ENCODE data around the gene YTHDC2.

The YTHDC2 gene

GRCh38 chr5:113520429-113520828 is 6.9 kb downstream of the YTHDC2 start:
- Histone ChIP-seq H3K4me3 (ENCODE audit: low read length) (no peak overlapping the region), H3K4me1 (ENCODE audit: insufficient read depth, low read length) (0 out of 2 replicates have a peak, but pooled peaks cover 3% of the 10 kb centered on the region)

GRCh38 chr5:113520899-113521298 is 7.4 kb downstream of the YTHDC2 start:
- peaks cover 37% of the 10 kb centered on the region for H3K36me3 ChIP-seq (ENCODE audit: insufficient read depth, low read length)
- H3K9ac ChIP-seq (ENCODE audit: low read depth, low read length), result no peak overlapping the region

More at GRCh38 chr5:113520429-113520828, 6.9 kb downstream of the YTHDC2 start:
- no peaks in the 10 kb centered on the region for H3K27me3 ChIP-seq (ENCODE audit: insufficient read depth, low read length)
- H3K9ac ChIP-seq (ENCODE audit: low read depth, low read length), result no peak overlapping the region
- no peak overlapping the region for H3K27ac ChIP-seq (ENCODE audit: low read depth, low read length)
- peaks cover 41% of the 10 kb centered on the region for H3K36me3 ChIP-seq (ENCODE audit: insufficient read depth, low read length)
- no peaks in the 10 kb centered on the region for H3K9me3 ChIP-seq (ENCODE audit: insufficient read depth, low read depth, low read length)

GRCh38 chr5:113523168-113523567 is 9.7 kb downstream of the YTHDC2 start:
- Histone ChIP-seq H3K36me3 (ENCODE audit: insufficient read depth, low read length) (peaks cover 22% of the 10 kb centered on the region), H3K9me3 (ENCODE audit: insufficient read depth, low read depth, low read length) (no peaks in the 10 kb centered on the region), H3K9ac (ENCODE audit: low read depth, low read length) (no peak overlapping the region), H3K4me1 (ENCODE audit: insufficient read depth, low read length) (peaks cover 15% of the 10 kb centered on the region; the same call in 1 of the 2 replicates), H3K27ac (ENCODE audit: low read depth, low read length) (no peak overlapping the region), H3K27me3 (ENCODE audit: insufficient read depth, low read length) (no peaks in the 10 kb centered on the region), H3K4me3 (ENCODE audit: low read length) (no peak overlapping the region)
- 92% methylated on average over 1 of the region's 2 CpGs for WGBS

More at GRCh38 chr5:113520899-113521298, 7.4 kb downstream of the YTHDC2 start:
- H3K27me3 ChIP-seq (ENCODE audit: insufficient read depth, low read length), result no peaks in the 10 kb centered on the region
- H3K4me1 ChIP-seq (ENCODE audit: insufficient read depth, low read length), result peaks cover 4% of the 10 kb centered on the region; the same call in 1 of the 2 replicates
- no peak overlapping the region for H3K27ac ChIP-seq (ENCODE audit: low read depth, low read length)
- no peak overlapping the region for H3K4me3 ChIP-seq (ENCODE audit: low read length)
- no peaks in the 10 kb centered on the region for H3K9me3 ChIP-seq (ENCODE audit: insufficient read depth, low read depth, low read length)

- no peak overlapping the region for H3K4me3 ChIP-seq (ENCODE audit: low read length)
- WGBS, result 83% methylated on average over 2 of the region's 2 CpGs
Observed at GRCh38 chr5:113524927-113525326, 11.4 kb downstream of the YTHDC2 start.

GRCh38 chr5:113526421-113526820 is 12.9 kb downstream of the YTHDC2 start:
- WGBS, result 68% methylated on average over 4 of the region's 4 CpGs
- Histone ChIP-seq H3K27ac (ENCODE audit: low read depth, low read length) (no peak overlapping the region), H3K9ac (ENCODE audit: low read depth, low read length) (no peak overlapping the region), H3K36me3 (ENCODE audit: insufficient read depth, low read length) (peaks cover 23% of the 10 kb centered on the region), H3K4me3 (ENCODE audit: low read length) (no peak overlapping the region), H3K4me1 (ENCODE audit: insufficient read depth, low read length) (peaks cover 15% of the 10 kb centered on the region; the same call in 1 of the 2 replicates), H3K27me3 (ENCODE audit: insufficient read depth, low read length) (no peaks in the 10 kb centered on the region), H3K9me3 (ENCODE audit: insufficient read depth, low read depth, low read length) (peaks cover 8% of the 10 kb centered on the region; the same call in 1 of the 2 replicates)

More at GRCh38 chr5:113524927-113525326, 11.4 kb downstream of the YTHDC2 start:
- Histone ChIP-seq H3K9ac (ENCODE audit: low read depth, low read length) (no peak overlapping the region), H3K27me3 (ENCODE audit: insufficient read depth, low read length) (no peaks in the 10 kb centered on the region), H3K27ac (ENCODE audit: low read depth, low read length) (no peak overlapping the region), H3K4me1 (ENCODE audit: insufficient read depth, low read length) (peaks cover 15% of the 10 kb centered on the region; the same call in 1 of the 2 replicates), H3K9me3 (ENCODE audit: insufficient read depth, low read depth, low read length) (no peaks in the 10 kb centered on the region), H3K36me3 (ENCODE audit: insufficient read depth, low read length) (peaks cover 21% of the 10 kb centered on the region)

- Histone ChIP-seq H3K4me1 (ENCODE audit: insufficient read depth, low read length) (peaks cover 15% of the 10 kb centered on the region; the same call in 1 of the 2 replicates), H3K36me3 (ENCODE audit: insufficient read depth, low read length) (peaks cover 30% of the 10 kb centered on the region)
- WGBS, result 91% methylated on average over 5 of the region's 5 CpGs
Observed at GRCh38 chr5:113527746-113528145, 14.3 kb downstream of the YTHDC2 start.

GRCh38 chr5:113531481-113532159 is 18.1 kb downstream of the YTHDC2 start:
- Histone ChIP-seq H3K36me3 (ENCODE audit: insufficient read depth, low read length) (peaks cover 60% of the 10 kb centered on the region), H3K4me3 (ENCODE audit: low read length) (no peak overlapping the region), H3K9ac (ENCODE audit: low read depth, low read length) (no peak overlapping the region), H3K9me3 (ENCODE audit: insufficient read depth, low read depth, low read length) (peaks cover 15% of the 10 kb centered on the region; the same call in 1 of the 2 replicates), H3K4me1 (ENCODE audit: insufficient read depth, low read length) (peaks cover 4% of the 10 kb centered on the region; the same call in 1 of the 2 replicates), H3K27me3 (ENCODE audit: insufficient read depth, low read length) (no peaks in the 10 kb centered on the region), H3K27ac (ENCODE audit: low read depth, low read length) (peak overlapping the region; percentile 27; the same call in 1 of the 2 replicates)
- 88% methylated on average over 1 of the region's 2 CpGs for WGBS

More at GRCh38 chr5:113527746-113528145, 14.3 kb downstream of the YTHDC2 start:
- Histone ChIP-seq H3K27ac (ENCODE audit: low read depth, low read length) (no peak overlapping the region), H3K9ac (ENCODE audit: low read depth, low read length) (no peak overlapping the region), H3K27me3 (ENCODE audit: insufficient read depth, low read length) (no peaks in the 10 kb centered on the region), H3K4me3 (ENCODE audit: low read length) (no peak overlapping the region), H3K9me3 (ENCODE audit: insufficient read depth, low read depth, low read length) (peaks cover 13% of the 10 kb centered on the region; the same call in 1 of the 2 replicates)

- Histone ChIP-seq H3K4me3 (ENCODE audit: low read length) (no peak overlapping the region), H3K9ac (ENCODE audit: low read depth, low read length) (no peak overlapping the region), H3K36me3 (ENCODE audit: insufficient read depth, low read length) (peaks cover 67% of the 10 kb centered on the region), H3K9me3 (ENCODE audit: insufficient read depth, low read depth, low read length) (no peaks in the 10 kb centered on the region), H3K4me1 (ENCODE audit: insufficient read depth, low read length) (no peaks in the 10 kb centered on the region; the same call in 1 of the 2 replicates), H3K27me3 (ENCODE audit: insufficient read depth, low read length) (no peaks in the 10 kb centered on the region), H3K27ac (ENCODE audit: low read depth, low read length) (no peak overlapping the region)
- 87% methylated on average over 2 of the region's 2 CpGs for WGBS
Observed at GRCh38 chr5:113538313-113538712, 24.8 kb downstream of the YTHDC2 start.

GRCh38 chr5:113546703-113547183 is 33.2 kb downstream of the YTHDC2 start:
- H3K36me3 ChIP-seq (ENCODE audit: insufficient read depth, low read length), result peaks cover 51% of the 10 kb centered on the region
- H3K27ac ChIP-seq (ENCODE audit: low read depth, low read length), result no peak overlapping the region
- H3K4me1 ChIP-seq (ENCODE audit: insufficient read depth, low read length), result no peaks in the 10 kb centered on the region
- H3K27me3 ChIP-seq (ENCODE audit: insufficient read depth, low read length), result no peaks in the 10 kb centered on the region
- WGBS, result 91% methylated on average over 3 of the region's 3 CpGs
- no peaks in the 10 kb centered on the region for H3K9me3 ChIP-seq (ENCODE audit: insufficient read depth, low read depth, low read length)
- H3K9ac ChIP-seq (ENCODE audit: low read depth, low read length), result no peak overlapping the region
- no peak overlapping the region for H3K4me3 ChIP-seq (ENCODE audit: low read length)

- no peaks in the 10 kb centered on the region for H3K27me3 ChIP-seq (ENCODE audit: insufficient read depth, low read length)
- H3K9me3 ChIP-seq (ENCODE audit: insufficient read depth, low read depth, low read length), result no peaks in the 10 kb centered on the region
- H3K4me1 ChIP-seq (ENCODE audit: insufficient read depth, low read length), result no peaks in the 10 kb centered on the region
- peaks cover 58% of the 10 kb centered on the region for H3K36me3 ChIP-seq (ENCODE audit: insufficient read depth, low read length)
- H3K27ac ChIP-seq (ENCODE audit: low read depth, low read length), result no peak overlapping the region
- no peak overlapping the region for H3K9ac ChIP-seq (ENCODE audit: low read depth, low read length)
- WGBS, result 96% methylated on average over 1 of the region's 2 CpGs
- no peak overlapping the region for H3K4me3 ChIP-seq (ENCODE audit: low read length)
Observed at GRCh38 chr5:113548396-113548795, 34.9 kb downstream of the YTHDC2 start.

GRCh38 chr5:113552137-113552536 is 38.6 kb downstream of the YTHDC2 start:
- peaks cover 72% of the 10 kb centered on the region for H3K36me3 ChIP-seq (ENCODE audit: insufficient read depth, low read length)
- WGBS, result 100% methylated on average over 1 of the region's 1 CpG

More at GRCh38 chr5:113552137-113552536, 38.6 kb downstream of the YTHDC2 start:
- H3K27me3 ChIP-seq (ENCODE audit: insufficient read depth, low read length), result no peaks in the 10 kb centered on the region
- H3K4me1 ChIP-seq (ENCODE audit: insufficient read depth, low read length), result peaks cover 12% of the 10 kb centered on the region
- no peaks in the 10 kb centered on the region for H3K9me3 ChIP-seq (ENCODE audit: insufficient read depth, low read depth, low read length)
- no peak overlapping the region for H3K27ac ChIP-seq (ENCODE audit: low read depth, low read length)
- H3K4me3 ChIP-seq (ENCODE audit: low read length), result no peak overlapping the region
- no peak overlapping the region for H3K9ac ChIP-seq (ENCODE audit: low read depth, low read length)
